Activated CD8-positive, alpha-beta memory T cell treated with anti-CD3 and anti-CD28 coated beads for 48 hours (primary cell): ENCODE results near the gene OSBPL3.
A peak's percentile ranks its signal among the peaks of the same experiment; 100 is the strongest.

Source experiments
- DNase-seq, 3 experiments: peaks; one replicate each; pipeline ENCODE4 v3.0.0-alpha.2; 2020; ENCODE audit warnings: low read depth in 2 of 3, low spot score in 2 of 3

Gene OSBPL3

DNA sequence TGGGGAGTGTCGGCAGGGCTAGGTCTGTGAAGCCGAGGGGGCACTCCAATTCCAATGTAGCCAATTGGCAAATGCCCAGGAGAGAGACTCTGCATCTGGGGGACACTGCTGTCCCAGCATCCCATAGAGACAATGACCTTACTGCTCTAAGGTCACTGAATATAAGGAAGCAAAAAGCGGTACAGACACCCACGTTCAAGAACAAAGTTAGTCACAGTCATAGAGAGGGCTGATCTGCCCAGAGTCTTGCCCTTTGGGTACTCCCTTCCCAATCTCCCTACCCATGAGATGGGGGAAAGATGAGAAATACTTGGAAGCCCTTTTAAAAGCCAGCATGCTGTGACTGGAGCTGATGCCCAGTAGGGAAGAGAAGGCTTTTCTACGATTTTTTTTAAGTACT is 146.4 kb downstream of the OSBPL3 start:
- DNase-seq = no peak

DNA sequence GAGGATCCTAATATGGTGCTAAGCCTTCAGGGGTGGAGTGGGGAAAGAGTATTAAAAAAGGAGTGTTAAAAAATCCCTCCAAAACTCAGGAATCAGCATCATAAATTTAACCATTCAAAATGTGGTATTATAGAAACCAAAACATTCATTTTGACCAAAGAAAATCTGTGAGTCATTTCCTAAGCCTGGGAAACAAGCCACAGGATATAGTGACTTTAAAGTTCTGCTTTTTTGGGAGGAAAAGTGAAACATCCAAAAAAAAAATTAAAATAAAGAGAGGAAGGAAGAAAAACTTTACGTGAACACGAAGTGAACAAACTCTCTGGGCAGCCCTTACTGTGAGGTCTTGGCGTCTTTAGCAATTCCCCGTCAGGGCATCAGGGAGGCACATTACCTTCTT is 148.7 kb downstream of the OSBPL3 start:
- no peak for DNase-seq

DNA sequence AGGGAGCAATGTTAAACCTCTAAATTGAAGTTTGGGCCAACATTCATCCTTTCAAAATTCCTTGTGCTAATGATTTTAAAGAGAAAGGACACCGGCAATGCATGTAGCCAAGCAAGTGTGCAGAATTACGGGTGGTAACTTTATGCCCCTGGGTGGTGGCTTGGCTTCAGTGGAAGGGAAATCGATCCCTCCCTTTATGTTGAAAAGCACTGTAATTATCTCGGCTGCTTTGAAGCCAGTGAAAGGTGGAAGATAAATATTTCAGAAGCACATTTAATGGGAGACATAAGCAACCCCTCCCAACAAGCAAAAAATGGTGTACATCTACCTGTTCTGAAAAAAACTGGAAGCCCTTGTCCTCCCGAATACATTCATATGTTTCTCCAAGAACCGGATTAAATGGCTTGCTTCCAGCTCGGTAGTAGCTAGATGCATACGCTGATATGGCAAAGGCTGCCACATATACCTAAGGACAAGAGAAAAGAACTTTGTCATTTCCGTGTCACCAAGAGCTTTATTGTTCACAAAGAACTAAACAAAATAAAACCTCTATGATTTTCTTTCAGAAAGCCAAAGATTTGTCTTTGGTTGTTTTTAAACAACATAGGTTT is 149.4 kb downstream of the OSBPL3 start:
- DNase-seq = no peak

DNA sequence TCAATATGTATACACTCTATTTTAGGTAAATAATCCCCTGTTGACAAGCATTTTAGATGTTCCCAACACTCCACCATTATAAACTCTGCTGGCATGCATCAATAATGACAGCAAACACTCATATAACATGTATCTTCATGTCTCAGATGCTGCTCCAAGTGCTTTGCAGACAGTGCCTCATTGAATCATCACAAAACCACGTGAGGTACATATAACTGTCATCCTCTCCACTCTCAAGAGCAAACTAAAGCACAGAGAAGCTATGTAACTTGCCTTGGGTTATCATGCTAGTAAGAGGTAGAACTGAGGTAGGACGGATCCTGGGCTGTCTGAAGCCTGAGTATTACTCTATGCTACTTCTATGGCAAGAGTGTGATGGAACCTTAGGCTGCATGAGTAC is 150.2 kb downstream of the OSBPL3 start:
- DNase-seq = no peak

DNA sequence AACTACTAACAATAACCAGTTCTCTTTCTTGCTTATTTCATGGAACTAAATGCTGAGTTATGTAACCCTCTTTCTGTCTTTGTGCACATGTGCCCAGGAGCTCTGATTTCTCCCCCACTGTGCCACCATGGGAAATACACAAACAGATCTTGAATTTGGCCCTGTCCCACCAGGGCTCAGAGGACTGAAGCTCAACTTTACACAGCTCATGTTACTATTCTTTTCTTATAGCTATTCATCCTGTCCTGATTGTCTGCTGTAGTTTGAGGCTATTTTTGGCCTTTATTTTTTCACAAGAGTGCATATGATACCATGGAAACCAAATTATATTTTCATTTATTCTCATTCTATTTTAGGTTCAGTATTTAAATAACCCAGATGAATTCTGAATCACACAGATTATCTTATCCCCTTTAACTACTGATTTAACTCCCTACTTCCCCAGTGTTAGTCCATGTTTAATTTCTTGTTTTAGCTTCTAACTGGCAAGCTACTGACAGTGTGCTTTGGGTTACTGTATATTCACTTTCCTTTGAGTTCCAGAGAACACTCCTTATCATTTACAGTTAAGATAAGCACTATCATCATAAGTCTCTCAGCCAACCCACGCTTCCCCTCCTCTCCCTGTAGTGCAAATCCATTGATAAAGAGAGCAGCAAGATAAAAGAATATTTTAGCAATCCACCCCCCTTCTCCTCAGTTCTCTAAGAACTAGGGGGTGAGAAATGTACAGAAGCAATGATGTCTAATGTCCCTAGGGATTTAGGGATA is 150.9 kb downstream of the OSBPL3 start:
- no peak for DNase-seq

DNA sequence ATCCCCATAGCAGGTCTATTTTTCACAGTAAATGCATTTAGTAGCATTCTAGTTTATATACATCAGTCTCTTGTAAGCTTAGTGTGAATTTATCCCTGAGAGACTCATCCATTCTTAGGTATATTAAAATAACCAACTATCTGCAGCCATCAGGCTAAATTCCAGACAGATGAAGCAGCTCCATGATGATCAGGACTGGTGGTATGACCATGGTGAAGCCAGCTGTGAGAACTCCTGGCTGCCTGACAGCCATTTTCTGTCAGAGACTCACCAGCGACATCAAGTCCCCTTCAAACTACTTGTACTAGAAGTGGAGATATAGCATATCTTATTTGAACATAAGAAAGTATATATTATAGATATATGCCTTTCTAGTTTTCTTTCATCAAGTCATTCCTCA is 152.4 kb downstream of the OSBPL3 start:
- no peak for DNase-seq

DNA sequence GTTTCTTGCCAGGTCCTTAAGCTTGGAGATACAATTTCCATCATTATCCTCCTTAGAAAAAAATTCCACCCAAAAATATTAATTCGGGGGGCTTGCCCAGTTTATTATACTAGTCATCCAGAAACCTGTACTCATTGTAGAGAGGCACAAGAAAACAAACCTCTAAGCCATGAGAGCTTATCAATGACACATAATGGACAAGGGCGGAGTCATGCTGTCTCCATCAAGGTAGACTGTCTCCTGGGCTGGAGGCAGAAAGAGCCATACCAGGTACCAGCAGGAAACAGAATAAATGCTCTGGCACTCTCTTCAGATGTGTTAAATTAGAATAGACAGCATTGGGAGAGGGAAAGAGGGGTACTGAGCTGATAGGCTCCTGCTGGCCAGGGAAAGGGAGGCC is 153.0 kb downstream of the OSBPL3 start:
- no peak for DNase-seq

DNA sequence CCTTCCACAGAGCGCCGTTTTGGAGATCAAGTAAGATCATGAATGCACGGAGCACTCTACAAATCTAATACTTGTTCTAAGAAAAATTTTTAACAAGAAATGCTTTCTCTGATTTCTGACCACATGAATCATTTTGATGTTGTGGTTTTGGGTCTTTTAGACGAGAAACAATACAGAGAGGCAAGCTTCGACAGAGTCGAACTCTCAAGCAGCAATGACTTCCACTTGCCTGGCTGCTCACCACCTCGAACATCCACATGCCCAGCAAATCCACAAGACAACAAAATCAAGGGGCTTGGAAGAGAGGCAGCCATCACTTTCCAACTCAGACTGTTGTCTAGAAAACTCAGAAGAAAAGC is 153.3 kb downstream of the OSBPL3 start:
- no peak for DNase-seq

DNA sequence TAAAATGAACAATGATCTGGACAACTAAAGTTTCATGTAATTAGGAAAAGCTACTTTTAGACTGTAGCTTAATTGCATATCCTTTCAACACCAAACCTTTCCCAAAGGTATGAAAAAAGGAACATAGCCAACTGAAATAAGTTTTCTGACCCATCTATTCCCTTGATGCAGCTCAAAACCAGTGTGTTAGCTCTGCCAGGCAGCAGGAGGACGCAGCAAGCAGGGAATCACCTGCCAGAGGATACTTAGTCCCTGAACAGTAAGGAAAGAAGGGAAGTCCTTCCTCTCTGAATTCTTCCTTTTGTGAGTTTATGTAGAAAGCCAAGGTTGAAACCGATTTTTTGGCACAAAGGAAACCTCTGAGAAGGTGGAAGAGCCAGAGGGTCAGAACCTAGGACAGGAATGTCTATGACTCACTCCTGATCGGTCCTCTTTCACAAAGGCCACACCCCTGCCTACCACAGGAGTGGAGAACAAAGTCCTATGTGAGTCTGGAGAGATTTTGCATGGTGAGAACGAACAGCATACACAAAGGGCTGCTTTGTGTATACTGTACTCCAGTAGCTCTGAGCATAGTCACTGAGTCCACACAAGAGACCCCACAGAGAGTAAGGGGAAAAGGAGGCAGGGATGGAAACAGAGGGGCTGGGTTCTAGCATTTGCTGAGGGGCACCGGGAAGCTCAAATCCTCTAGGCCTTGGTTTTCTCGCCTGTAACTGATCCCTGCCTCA is 153.9 kb downstream of the OSBPL3 start:
- DNase-seq = no peak

DNA sequence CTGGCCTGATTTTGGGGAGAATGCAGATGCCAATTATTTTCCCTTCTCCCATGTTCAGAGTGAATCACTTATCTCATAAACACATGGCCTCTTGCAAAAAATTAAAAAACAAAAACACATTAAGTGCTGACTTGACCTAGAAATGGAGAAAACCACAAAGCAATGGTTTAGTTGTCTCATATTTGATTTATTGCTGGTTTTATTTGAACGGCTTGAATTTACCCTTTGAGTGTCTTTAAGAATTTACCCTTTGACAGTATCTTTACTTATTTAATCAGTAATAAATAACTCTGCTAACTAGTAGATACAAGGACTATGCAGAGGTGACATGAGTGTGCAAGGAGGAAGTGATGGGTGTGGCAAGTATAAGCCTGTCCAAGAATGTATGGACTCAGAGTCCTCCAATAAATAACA is 154.6 kb downstream of the OSBPL3 start:
- DNase-seq = no peak

DNA sequence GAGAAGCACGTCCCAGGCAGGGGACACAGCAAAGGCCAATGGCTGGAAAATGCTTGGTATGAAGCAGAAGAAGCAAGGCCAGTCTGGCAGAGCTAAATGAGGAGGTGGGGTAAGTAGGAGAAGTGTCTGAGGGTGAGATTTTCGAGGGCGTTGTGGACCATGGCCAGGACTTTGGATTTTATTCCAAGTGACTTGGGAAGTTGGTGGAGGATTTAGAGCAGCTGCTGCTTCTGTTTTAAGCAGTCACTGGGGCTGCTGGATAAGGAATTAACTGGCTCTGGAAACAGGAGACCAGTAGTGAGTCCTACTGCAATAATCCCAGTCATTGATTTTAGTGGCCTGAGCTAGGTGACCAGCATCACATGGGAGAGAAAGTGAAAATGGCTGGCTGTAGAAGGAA is 155.1 kb downstream of the OSBPL3 start:
- DNase-seq = no peak

DNA sequence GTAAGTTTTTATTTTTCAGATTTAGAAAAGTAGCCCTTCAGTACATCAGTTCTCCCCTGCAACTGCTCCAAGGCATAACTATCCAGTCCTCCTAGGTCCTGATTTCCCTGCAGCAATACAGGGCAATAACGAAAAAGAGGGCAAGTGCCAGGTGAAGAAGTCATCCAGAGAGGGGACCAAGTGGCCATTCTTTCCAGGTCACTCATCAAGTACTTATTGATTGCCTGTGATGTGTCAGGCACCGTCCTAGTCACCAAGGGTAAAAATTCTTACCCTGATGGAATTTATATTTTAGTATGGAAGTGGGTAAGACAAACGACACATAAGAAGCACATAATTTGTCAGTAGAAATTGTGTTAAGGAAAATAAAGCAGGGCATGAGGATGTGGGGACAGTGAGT is 155.6 kb downstream of the OSBPL3 start:
- no peak for DNase-seq

DNA sequence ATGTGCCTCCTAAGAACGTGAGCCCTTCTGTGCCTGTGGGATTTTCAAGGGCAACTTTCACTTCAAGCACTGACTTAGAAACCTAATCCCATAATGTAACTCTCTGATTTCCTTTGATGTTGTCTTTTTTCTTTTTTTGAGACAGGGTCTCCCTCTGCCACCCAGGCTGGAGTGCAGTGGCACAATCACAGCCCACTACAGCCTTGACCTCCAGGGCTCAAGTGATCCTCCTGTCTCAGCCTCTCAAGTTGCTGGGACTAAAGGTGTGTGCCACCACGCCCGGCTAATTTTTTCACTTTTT is 158.3 kb downstream of the OSBPL3 start:
- no peak for DNase-seq

DNA sequence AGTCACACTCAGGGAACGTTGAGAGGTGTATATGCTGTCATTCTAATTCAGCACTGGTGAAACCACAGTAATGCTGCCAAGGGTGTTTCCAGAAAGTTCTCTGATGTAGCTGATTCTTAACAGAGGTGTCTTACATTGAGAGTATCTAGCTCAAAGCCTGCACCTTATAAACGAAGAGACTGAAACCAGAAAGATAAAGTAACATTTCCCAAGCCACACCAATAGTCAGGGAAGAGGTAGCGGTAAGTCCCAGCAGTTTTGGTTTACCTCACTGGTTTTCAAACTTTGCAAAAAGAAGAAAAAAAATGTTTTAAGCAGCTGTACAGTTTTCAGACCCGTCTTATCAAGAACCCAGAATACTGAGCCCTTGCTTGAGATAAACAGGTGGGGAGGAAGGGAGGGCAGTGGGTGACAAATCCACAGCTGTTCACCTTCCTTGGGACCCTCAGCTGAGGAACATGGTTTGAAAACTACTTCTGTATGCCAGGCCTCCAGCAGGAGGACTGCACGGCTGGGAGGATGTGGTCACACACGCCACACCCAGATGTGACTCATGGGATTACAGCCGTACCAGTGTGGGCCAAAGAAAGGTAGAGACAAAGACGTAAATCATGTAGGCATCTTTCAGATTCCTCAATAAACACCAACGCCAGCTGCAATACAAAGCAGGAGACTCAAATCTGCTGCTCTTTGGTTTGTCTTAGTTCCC is 158.8 kb downstream of the OSBPL3 start:
- peak; percentile 34 to 60 (median 45) for DNase-seq

DNA sequence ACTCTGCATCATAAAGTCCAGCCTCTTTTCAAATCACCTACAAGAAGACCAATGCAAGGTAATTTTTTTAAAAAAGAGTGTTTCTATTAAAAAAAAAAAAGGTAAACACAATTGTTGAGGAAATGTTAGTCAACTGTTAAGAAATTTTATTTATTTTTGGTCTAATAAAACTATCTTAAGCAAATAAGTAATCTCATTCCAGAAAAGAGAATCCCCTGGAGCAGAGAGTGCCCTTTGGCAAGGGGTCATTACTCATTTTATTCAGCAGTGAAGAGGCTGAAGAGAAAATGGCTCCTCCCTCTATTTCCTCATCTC is 159.3 kb downstream of the OSBPL3 start:
- DNase-seq = no peak

DNA sequence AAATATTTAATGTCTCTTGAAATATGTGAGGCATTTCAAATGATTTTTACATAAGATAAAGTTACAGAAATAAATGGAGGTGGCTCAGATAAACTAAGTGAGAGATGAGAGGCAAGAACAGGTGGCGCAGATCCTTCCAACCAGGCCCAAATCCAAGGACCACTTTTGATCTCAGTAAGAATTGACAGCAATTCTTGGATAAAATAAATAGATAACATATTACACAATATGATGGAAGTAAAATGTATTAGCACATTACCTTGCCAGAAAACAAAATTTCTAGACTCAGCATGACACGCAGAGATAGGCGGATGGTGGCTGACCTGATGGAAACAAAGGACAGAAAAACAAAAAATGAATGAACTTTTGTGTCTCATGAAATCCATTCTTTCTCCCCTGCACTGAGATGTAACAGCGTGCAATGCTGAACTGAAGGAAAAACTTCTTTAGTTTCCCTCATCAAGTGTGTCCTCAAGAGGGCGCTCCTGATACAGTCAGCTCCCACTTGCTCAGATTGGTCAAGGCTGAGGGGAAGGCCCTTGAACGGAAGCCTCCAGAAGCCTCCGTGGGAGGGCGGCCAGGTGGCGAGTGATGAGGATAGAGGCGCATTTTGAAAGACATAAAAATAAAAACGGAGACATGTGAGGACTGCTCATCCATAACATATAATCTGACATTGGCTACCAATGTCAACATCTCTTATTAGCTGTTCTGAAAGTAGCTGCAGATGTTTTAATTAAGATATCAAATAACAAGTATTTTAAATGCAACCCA is 159.9 kb downstream of the OSBPL3 start:
- peak in 2 of 3 experiments; percentile 34 to 67 for DNase-seq

DNA sequence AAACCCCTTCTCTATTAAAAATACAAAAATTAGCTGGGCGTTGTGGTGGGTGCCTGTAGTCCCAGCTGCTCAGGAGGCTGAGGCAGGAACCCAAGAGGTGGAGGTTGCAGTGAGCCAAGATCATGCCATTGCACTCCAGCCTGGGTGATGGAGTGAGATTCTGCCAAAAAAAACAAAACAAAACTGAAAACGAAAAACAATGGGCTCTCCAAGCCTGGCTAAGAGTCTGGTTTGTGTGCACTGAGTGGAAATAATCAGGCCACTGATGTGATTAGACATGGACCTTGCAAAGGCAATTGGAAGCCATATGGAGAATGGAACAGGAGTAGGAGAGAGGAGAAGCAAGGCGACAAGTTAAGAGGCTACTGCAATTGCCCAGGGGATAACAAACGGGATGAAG is 162.6 kb downstream of the OSBPL3 start:
- DNase-seq = no peak

DNA sequence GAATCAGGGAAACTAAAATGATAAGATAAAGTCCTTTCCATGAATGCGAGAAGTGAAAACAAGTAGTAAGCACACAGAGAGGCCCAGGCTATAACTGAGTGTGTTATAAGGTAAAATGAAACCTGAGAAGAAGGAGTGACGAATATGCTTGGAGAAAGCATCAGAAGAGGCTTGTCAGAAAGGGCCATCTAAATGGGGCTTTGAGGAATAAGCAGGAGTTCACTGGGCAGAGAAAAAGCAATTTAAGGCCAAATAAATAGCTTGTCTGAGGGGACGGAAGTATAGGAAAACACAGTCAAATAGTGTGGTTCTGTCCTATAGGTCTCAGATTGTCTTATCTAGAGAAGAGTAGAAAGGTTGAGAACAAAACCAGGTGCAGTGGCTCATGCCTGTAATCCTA is 163.1 kb downstream of the OSBPL3 start:
- no peak for DNase-seq

DNA sequence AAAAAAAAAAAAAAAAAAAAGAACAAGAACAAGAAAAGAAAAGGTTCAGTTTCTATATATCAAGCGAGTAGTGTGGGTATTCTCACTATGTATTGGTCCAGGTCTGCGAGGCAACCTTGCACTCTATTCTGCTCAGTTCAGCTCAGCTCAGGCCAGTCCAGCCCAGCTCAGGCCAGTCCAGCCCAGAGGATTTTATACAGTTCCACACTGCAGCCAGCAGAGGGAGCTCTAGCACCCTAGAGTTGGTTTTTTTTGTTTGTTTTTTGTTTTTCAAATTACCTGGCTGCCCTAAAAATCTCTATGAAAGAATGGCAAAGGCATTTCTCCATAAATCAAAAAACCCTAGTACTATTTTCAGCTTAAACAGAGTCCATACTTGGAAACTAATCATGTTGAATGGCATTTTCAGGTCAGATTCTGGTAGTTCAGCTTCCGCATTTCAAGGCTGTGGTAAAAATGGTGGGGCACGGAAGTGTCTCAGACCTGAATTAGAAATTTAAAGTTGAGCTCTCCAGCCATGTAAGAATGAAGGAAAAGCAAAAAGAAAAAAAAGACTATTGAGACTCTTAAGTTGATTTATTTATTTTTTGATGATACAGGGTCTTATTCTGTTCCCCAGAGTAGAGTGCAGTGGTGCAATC is 167.6 kb downstream of the OSBPL3 start:
- DNase-seq = peak in 1 of 3 experiments; percentile 30

DNA sequence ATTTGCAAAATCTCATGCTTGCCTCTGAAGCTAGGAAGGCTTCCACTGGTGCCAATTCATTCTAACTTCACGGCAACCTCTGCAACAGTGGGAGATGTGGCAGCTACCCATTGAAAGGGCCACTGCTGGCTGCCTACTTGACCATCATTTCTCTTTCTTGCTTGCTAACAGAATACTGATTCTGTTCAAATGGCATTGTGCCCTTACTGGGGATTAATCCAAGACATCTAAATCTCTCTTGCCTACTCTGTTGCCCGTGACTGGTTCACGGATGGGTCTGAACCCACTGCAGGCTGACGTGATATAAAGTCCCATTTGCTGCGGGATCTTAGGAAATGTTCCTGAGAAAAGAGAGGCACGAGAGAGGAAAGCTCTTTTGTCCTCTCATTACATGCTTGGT is 171.5 kb downstream of the OSBPL3 start:
- no peak for DNase-seq

DNA sequence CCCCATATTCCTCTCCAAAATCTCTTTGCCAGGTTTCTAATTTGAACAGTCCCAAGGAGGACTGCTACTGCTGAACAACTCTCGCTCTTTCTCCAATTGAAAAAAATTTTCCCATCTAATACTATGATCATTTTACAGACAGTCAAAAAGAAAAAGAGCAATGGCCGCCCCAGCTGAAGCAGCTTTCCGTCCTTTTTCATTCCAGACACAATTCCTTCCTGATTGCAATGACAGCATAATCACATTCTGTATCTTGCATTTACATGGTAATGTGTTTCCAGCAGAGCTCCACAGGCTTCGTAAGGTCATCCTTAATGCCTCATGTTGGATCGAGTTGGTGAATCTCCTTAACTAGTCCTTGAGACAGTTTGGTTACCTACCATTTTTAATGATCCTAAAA is 177.7 kb downstream of the OSBPL3 start:
- DNase-seq = no peak
